ENCODE measurements around the gene RNF151. TPM values are rescaled to one million over a fixed set of nuclear protein-coding genes. Genes with fewer than 3 reads are reported as not detected.
A peak's percentile ranks its signal among the peaks of the same experiment; 100 is the strongest.

Gene RNF151
- polyA plus RNA-seq, 2 of the 4 experiments (the other 2 are of a cell fraction): not detected

DNA sequence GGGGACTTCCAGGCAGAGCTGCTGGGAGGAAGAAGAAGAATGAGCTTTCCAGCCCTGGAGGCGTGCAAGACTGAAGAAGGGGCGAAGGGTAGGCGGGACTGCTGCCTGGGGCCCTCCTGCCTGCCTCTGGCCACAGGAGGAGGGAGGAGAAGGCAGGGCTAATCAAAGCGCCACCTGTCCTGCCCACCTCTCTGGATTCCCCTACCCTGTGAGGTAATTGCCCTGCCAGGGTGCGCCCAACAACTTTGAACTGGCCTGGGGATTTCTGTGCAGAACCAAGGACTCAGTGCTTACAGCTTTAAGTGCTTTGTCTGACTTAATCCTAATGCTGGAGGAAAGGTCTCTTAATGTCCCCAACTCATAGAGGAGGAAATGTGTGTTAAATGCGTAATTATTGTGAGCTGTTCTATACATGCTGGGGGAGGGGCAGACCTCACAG is 14.8 kb downstream of the RNF151 start, which contains the start of gene NOXO1:
Gene NOXO1 (minus strand): TSS at position 72 of the 439 bp plus-strand sequence. CDS start 290 bp downstream, outside the sequence.
- no peak within 1 kb of the TSS for H3K4me2 ChIP-seq
- CTCF ChIA-PET: interaction anchor here (1.3 to 19.7 kb wide), 2 partner anchors 9 to 23 kb away, joined by 3 to 196 read pairs; partner anchors contain the start of genes TBL3 and ZNF598
- H3K27ac ChIP-seq: peak within 1 kb of the TSS in 1 of 2 experiments; percentile 13; a peak in 1 of 6 replicates
- FAIRE-seq: no peak
- no peak for DNase-seq (ENCODE audit: low read depth in 1 of 2, low spot score in 1 of 2)
- ATAC-seq: no peak
- TF ChIP-seq, protein P1, sequence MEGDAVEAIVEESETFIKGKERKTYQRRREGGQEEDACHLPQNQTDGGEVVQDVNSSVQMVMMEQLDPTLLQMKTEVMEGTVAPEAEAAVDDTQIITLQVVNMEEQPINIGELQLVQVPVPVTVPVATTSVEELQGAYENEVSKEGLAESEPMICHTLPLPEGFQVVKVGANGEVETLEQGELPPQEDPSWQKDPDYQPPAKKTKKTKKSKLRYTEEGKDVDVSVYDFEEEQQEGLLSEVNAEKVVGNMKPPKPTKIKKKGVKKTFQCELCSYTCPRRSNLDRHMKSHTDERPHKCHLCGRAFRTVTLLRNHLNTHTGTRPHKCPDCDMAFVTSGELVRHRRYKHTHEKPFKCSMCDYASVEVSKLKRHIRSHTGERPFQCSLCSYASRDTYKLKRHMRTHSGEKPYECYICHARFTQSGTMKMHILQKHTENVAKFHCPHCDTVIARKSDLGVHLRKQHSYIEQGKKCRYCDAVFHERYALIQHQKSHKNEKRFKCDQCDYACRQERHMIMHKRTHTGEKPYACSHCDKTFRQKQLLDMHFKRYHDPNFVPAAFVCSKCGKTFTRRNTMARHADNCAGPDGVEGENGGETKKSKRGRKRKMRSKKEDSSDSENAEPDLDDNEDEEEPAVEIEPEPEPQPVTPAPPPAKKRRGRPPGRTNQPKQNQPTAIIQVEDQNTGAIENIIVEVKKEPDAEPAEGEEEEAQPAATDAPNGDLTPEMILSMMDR (IDR thresholded peaks at IDR 0.05): no peak
- TF ChIP-seq, protein P2, sequence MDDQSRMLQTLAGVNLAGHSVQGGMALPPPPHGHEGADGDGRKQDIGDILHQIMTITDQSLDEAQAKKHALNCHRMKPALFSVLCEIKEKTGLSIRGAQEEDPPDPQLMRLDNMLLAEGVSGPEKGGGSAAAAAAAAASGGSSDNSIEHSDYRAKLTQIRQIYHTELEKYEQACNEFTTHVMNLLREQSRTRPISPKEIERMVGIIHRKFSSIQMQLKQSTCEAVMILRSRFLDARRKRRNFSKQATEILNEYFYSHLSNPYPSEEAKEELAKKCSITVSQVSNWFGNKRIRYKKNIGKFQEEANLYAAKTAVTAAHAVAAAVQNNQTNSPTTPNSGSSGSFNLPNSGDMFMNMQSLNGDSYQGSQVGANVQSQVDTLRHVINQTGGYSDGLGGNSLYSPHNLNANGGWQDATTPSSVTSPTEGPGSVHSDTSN (IDR thresholded peaks at IDR 0.05): 0 out of 2 replicates have a peak, but pooled peaks have one; percentile 43
- TF ChIP-seq, protein P3, sequence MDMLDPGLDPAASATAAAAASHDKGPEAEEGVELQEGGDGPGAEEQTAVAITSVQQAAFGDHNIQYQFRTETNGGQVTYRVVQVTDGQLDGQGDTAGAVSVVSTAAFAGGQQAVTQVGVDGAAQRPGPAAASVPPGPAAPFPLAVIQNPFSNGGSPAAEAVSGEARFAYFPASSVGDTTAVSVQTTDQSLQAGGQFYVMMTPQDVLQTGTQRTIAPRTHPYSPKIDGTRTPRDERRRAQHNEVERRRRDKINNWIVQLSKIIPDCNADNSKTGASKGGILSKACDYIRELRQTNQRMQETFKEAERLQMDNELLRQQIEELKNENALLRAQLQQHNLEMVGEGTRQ (IDR thresholded peaks at IDR 0.05): no peak
- TF ChIP-seq SREBF2 (IDR thresholded peaks at IDR 0.05) (no peak), ZSCAN20 (CRISPR knock-in tag; IDR thresholded peaks at IDR 0.05) (no peak), RNF2 (IDR thresholded peaks at IDR 0.05; ENCODE audit: borderline replicate concordance, low read depth) (no peak), RFX5 (IDR thresholded peaks at IDR 0.05) (no peak), NR3C1 (IDR thresholded peaks at IDR 0.05) (no peak)
- POLR2A ChIA-PET: interaction anchor here (1.1 to 5.4 kb wide), 3 partner anchors 10 to 16 kb away, joined by 3 to 50 read pairs (median 13); partner anchors contain the start of genes RPS2 and TBL3
- no peak within 1 kb of the TSS for H3K4me3 ChIP-seq
- WGBS (ENCODE audit: missing lambda C conversion rate): 80% methylated on average over 6 of the region's 6 CpGs
- peaks cover 26% of the 10 kb centered on the region for H3K4me1 ChIP-seq
- H3K9me3 ChIP-seq: no peaks in the 10 kb centered on the region

DNA sequence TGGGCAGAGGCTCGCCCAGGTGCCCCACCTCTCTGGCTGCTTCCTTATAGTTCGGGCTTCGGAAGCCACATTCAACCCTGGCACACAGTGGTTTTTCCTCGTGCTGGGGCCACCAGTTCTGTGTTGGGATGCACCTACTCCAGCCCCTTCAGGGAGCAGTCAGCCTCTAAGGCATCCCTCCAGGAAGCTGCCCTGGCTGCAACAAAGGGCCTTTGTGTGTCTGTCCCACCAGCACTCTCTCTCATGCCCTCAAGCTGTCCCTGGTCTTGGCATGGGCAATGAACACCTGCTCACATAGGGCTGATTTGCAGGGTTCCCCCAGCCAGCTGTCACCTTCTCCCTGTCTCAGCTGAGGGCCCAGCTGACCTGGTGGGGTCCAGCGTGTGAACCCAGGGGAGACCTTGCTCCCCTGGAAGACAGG is 15.4 kb downstream of the RNF151 start:
- no peak for FAIRE-seq
- Histone ChIP-seq H3K4me2 (no peak overlapping the region), H3K9me3 (no peaks in the 10 kb centered on the region), H3K4me3 (no peak overlapping the region), H3K27ac (peak overlapping the region in 1 of 2 experiments; percentile 13; a peak in 1 of 6 replicates), H3K4me1 (peaks cover 26% of the 10 kb centered on the region)
- ATAC-seq: no peak
- no peak for DNase-seq (ENCODE audit: low read depth in 1 of 2, low spot score in 1 of 2)
- CTCF ChIA-PET: interaction anchor here (1.1 to 19.7 kb wide), 5 partner anchors 10 to 156 kb away, joined by 3 to 196 read pairs (median 3); partner anchors contain the start of genes TBL3 and ZNF598
- 47% methylated on average over 5 of the region's 5 CpGs for WGBS (ENCODE audit: missing lambda C conversion rate)
- POLR2A ChIA-PET: interaction anchor here (1.1 to 5.4 kb wide), 3 partner anchors 10 to 17 kb away, joined by 3 to 50 read pairs (median 13); partner anchors contain the start of genes RPS2 and TBL3
- no peak for TF ChIP-seq BHLHE40 (IDR thresholded peaks at IDR 0.05; ENCODE audit: low read depth, low read length)
- TF ChIP-seq EHMT2 (IDR thresholded peaks at IDR 0.05; ENCODE audit: low read depth): no peak
- TF ChIP-seq HES2 (IDR thresholded peaks at IDR 0.05): no peak
- TF ChIP-seq CHD4 (IDR thresholded peaks at IDR 0.05; ENCODE audit: borderline replicate concordance): no peak
- no peak for TF ChIP-seq HOXA7 (CRISPR knock-in tag; IDR thresholded peaks at IDR 0.05)
- no peak for TF ChIP-seq POLR2A (IDR thresholded peaks at IDR 0.05; ENCODE audit: low read length)
- no peak for TF ChIP-seq MYC (IDR thresholded peaks at IDR 0.05; ENCODE audit: borderline replicate concordance, low read length)
- no peak for TF ChIP-seq POLR2AphosphoS2 (conservative IDR thresholded peaks at IDR 0.05; ENCODE audit: low read length)
- TF ChIP-seq, protein P4, sequence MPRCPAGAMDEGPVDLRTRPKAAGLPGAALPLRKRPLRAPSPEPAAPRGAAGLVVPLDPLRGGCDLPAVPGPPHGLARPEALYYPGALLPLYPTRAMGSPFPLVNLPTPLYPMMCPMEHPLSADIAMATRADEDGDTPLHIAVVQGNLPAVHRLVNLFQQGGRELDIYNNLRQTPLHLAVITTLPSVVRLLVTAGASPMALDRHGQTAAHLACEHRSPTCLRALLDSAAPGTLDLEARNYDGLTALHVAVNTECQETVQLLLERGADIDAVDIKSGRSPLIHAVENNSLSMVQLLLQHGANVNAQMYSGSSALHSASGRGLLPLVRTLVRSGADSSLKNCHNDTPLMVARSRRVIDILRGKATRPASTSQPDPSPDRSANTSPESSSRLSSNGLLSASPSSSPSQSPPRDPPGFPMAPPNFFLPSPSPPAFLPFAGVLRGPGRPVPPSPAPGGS (IDR thresholded peaks at IDR 0.05): no peak
- TF ChIP-seq, protein P5, sequence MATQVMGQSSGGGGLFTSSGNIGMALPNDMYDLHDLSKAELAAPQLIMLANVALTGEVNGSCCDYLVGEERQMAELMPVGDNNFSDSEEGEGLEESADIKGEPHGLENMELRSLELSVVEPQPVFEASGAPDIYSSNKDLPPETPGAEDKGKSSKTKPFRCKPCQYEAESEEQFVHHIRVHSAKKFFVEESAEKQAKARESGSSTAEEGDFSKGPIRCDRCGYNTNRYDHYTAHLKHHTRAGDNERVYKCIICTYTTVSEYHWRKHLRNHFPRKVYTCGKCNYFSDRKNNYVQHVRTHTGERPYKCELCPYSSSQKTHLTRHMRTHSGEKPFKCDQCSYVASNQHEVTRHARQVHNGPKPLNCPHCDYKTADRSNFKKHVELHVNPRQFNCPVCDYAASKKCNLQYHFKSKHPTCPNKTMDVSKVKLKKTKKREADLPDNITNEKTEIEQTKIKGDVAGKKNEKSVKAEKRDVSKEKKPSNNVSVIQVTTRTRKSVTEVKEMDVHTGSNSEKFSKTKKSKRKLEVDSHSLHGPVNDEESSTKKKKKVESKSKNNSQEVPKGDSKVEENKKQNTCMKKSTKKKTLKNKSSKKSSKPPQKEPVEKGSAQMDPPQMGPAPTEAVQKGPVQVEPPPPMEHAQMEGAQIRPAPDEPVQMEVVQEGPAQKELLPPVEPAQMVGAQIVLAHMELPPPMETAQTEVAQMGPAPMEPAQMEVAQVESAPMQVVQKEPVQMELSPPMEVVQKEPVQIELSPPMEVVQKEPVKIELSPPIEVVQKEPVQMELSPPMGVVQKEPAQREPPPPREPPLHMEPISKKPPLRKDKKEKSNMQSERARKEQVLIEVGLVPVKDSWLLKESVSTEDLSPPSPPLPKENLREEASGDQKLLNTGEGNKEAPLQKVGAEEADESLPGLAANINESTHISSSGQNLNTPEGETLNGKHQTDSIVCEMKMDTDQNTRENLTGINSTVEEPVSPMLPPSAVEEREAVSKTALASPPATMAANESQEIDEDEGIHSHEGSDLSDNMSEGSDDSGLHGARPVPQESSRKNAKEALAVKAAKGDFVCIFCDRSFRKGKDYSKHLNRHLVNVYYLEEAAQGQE (IDR thresholded peaks at IDR 0.05): no peak
- no peak for TF ChIP-seq SREBF2 (IDR thresholded peaks at IDR 0.05)
- no peak for TF ChIP-seq CHD2 (IDR thresholded peaks at IDR 0.05; ENCODE audit: low read length, partially characterized antibody)
- TF ChIP-seq, protein P3 (IDR thresholded peaks at IDR 0.05): no peak
- no peak for TF ChIP-seq FOSL2 (IDR thresholded peaks at IDR 0.05)
- no peak for TF ChIP-seq FOSL2 (CRISPR knock-in tag; IDR thresholded peaks at IDR 0.05)
- no peak for TF ChIP-seq JUNB (IDR thresholded peaks at IDR 0.05)
- TF ChIP-seq GATA3 (IDR thresholded peaks at IDR 0.05; ENCODE audit: borderline replicate concordance): no peak
- TF ChIP-seq HOXB5 (CRISPR knock-in tag; IDR thresholded peaks at IDR 0.05): no peak
- TF ChIP-seq, protein P1 (IDR thresholded peaks at IDR 0.05): no peak

Data from A549 (cell line).